Frontal cortex (tissue), 4 donors: ENCODE measurements around the gene C11orf21. TPM values are rescaled to one million over a fixed set of nuclear protein-coding genes. Genes with fewer than 3 reads are reported as not detected.

Source experiments
- DNase-seq, 2 donors: peaks; one replicate each; pipeline ENCODE4 v3.0.0; 2012; ENCODE audit warnings: low spot score in 2 of 2
- FAIRE-seq: peaks from 2 replicates; lab custom pipeline; 2012; peaks lifted over from hg19 to GRCh38; lab: Jason Lieb, UNC
- total RNA-seq: library from RNA; depleted of rRNA; stranded (reverse); fragments of >200 nt; gene quantifications from one replicate; pipeline ENCODE4 v1.2.3, GENCODE V29; 2014
- donor health status: control.
- donor health status: control.
- donor health status: control.

C11orf21 gene
- total RNA-seq, 1 donor from 2014 or later: under 0.01 TPM

DNA sequence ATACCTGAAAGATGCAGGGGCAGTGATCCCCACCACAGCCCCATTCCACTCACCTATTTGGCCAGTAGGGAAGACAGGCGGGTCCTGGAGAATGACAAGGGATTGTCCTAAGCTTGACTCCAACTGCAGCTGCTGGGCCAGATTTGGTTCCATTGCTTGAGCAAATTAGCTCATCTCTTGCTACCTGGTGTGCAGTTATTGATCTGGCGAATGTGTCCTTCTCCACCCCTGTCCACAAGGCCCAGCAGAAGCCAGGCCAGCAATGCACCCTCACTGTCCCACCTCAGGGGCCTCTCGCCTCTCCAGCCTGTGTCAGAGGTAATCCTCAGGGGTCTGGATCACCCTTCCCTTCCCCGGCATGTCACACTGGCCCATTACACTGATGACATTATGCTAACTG, 23.4 kb upstream of the C11orf21 start:
- no peak for DNase-seq
- FAIRE-seq: no peak

DNA sequence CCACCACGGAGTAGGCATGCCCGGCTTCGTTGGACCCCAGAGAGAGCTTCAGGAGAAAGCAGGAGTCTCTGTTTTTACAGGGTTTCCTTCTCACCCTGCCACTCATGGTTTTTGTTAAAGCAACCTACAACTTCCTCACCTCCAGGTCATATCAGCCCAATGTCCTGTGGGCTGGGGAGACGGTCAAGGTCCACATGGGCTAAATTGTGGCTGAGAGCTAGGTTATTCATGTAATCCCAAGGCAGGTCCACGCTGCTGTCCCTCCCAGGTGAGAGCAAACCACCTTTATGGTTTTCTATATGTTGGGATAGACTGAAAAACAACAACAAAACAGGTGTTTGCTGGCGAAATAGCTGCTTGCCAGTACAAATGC, 19.6 kb upstream of the C11orf21 start:
- DNase-seq (no peak), FAIRE-seq (no peak)

- DNase-seq (no peak), FAIRE-seq (no peak)
Observed at GRCh38 chr11:2320568-2321310, 19.0 kb upstream of the C11orf21 start.

GRCh38 chr11:2319791-2320472, 18.2 kb upstream of the C11orf21 start:
- FAIRE-seq (no peak), DNase-seq (no peak)

DNA sequence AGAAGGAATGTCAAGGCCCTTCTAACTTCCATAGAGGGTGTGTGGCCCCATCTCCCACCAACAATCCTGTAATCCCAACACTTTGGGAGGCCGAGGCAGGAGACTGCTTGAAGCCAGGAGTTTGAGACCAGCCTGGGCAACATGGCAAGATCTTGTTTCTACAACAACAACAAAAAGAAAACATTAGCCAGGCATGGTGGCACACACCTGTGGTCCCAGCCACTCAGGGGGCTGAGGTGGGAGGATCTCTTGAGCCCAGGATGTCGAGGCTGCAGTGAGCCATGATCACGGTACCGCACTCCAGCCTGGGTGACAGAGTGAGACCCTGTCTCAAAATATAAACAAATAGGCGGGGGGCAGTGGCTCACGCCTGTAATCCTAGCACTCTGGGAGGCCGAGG, 17.0 kb upstream of the C11orf21 start:
- no peak for FAIRE-seq
- DNase-seq: no peak

DNA sequence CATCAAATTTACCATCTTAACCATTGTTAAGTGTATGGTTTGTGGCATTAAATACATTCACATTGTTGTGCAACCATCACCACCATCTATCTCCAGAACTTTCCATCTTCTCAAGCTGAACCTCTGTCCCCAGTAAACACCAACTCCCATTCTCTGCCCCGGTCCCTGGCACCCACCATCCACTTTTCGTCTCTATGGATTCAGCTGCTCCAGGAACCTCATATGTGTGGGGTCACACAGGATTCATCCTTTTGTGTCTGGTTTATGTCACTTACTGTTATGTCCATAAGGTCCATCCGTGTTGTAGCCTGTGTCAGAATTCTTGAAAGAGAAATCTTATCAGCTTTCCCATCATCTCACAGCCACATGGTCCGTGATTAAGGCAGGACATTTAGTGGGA, 16.4 kb upstream of the C11orf21 start:
- no peak for FAIRE-seq
- DNase-seq: no peak

DNA sequence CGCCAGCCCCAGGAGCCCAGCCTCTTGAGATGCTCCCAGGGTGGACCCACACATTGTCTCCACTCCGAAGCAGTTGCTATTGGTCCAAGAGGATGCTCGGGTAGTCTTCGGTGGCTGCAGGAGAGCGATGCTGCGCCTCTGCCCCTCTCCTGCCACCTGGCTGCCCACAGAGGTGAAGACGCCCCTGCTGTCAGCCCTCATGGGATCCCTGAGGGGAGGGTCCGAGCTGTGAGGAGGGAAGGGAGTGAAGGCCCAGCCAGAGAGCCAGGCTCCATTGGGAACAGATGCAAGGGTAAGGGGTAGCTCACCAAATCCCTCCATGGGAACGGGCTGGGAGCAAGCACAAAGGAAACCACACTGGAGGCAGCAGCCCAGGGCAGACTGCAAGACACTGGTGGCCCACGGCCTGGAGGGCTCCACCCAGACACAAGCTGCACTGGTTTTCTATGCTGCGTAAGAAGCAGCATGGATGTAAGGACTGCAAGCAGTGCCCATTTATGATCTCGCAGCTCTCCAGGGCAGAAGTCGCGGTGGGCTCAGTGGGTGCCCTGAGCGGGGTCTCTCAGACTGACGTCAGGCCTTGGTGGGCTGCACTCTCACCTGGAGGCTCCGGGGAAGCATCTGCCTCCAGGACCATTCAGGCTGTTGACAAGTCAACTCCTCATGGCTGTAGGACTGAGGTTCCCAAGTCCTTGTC, 15.8 kb upstream of the C11orf21 start:
- no peak for FAIRE-seq

DNA sequence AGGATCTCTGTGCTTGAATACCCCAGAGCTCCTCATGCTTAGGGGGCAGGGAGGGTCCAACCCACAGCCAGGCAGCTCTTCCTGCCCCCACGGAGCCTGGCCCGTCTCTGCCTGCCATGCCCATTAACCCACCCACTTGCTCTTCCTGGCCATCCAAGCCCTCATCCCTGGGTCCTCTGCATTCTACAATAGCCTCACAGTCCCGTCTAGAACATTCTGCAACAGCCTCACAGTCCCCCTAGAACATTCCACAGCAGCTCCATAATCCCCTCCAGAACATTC, 15.2 kb upstream of the C11orf21 start:
- DNase-seq (no peak), FAIRE-seq (no peak)

More for the DNA sequence above, 15.8 kb upstream of the C11orf21 start:
- no peak for DNase-seq

GRCh38 chr11:2316169-2316962, 14.6 kb upstream of the C11orf21 start:
- DNase-seq (no peak), FAIRE-seq (no peak)

DNA sequence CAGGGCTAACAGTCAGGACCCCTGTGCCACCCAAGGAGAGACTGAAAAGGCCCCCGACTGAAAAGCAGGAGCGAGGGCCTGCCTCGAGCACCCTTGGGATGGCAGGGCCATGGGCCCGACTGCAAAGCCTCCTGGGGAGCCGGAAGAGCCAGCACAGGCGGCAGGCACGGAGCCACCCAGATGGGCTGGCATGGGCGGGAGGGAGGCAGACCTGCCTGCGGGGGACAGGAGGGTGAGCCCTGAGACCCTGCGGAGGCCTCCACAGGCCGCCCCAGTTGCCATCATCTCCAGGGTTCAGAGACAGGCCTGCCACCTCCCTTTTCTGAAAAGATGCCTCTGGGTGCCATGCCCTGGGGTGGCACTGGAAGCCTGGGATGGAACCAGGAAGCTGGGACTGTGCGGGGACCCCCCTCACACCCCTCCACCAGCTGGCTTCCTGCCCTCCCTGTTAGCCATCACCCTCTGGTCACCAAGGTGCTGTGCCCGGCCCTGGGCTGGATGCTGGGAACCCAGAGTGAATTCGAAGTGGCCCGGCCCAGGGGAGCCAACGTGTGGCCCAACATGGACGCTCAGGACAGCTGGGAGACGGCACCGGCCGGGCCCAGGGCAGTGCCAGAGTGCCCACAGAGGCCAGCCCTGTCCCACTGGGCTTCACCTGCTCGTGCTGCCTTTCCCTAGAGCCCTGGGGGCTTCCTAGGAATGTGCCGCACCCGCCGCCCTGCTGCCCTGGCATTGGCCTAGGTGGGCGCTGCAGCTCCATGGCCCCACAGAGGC, 13.9 kb upstream of the C11orf21 start:
- DNase-seq (no peak), FAIRE-seq (no peak)

- FAIRE-seq: no peak
- peak; percentile 62 to 75 for DNase-seq
Observed at GRCh38 chr11:2314525-2315394, 13.0 kb upstream of the C11orf21 start.

GRCh38 chr11:2314136-2314524, 12.4 kb upstream of the C11orf21 start:
- DNase-seq (no peak), FAIRE-seq (no peak)

DNA sequence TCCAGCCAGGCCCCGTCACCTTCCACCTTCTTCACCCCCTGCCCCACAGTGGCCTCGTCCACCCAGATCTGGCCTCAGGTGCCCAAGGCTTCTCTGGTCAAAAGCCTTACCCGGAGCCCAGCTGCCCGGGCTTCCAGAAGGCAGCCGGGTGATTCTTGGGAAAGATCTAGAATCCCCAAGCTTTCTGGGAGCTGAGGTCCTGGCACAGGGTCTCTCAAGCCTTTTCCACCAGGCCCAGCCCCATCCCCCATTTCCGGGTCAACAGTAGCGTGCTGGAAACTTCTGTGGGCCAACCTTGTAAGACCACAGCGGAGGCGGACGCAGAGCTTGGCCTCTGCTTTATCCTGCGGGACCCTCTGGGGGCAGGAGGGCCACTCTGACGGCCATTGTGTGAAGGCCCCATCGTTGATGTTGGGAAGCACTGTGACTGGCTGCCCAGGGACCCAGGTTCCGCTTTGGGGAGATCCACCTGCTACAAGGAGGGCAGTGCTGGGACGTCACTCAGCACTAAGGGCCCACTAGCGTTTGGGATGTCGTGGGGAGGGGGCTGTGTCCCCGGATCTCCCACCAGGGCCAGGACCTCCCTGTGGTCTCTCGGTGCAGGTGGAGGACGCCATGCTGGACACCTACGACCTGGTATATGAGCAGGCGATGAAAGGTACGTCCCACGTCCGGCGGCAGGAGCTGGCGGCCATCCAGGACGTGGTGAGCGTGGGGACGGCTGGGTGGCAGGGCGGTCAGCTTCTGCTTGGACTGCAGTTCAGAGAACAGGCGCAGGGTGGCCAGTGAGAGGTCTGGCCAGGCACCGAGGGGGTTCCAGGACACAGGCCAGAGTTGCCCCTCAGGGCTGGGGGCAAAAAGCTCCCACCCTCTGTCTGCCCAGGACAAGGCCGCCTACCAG, 11.6 kb upstream of the C11orf21 start:
- DNase-seq (no peak), FAIRE-seq (no peak)

DNA sequence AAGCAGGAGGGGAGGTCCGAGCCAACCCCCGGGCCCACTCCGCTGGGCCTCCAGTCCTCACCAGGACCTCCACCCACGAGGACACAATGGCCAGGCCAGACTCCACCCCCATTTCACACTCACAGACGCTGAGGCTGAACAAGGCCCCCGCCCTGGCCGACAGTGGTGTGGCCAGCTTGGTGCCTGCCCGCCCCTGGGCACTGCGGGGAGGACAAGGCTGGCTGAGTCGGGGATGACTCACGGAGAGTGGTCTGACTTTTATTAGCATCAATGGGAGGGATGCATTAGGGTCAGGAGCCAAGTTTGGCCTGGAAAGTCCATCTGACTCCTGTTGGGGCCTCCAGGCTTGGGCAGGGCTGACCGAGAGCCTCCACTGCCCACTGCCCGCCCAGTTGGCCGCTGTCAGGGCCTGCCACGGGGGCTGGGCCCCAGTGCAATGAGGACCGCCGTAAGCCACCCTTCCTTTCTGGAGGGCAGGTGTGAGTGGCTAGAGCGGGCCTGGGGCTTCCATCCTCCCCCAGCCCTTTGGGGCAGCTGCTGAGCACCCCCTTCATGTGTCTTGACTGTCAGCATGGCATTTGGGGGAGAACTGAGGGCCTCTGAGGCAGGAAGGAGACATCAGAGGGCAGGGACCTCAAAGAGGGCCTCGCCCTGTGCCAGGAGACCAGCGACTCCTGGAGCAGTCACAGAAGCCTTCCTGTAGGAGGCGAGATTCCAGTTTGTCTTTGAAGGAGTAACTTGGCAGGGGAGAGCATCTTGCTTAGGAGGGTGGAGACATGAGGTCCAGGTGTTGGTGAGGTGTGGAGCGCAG, 10.7 kb upstream of the C11orf21 start:
- no peak for FAIRE-seq
- no peak for DNase-seq

GRCh38 chr11:2311353-2312133, 9.8 kb upstream of the C11orf21 start:
- DNase-seq (no peak), FAIRE-seq (no peak)

GRCh38 chr11:2310786-2311352, 9.2 kb upstream of the C11orf21 start:
- DNase-seq (no peak), FAIRE-seq (no peak)
